ENCODE measurements around the gene ODF4. TPM values are rescaled to one million over a fixed set of nuclear protein-coding genes. Genes with fewer than 3 reads are reported as not detected.

ODF4 gene, protein sequence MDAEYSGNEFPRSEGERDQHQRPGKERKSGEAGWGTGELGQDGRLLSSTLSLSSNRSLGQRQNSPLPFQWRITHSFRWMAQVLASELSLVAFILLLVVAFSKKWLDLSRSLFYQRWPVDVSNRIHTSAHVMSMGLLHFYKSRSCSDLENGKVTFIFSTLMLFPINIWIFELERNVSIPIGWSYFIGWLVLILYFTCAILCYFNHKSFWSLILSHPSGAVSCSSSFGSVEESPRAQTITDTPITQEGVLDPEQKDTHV
- not detected for total RNA-seq

- Histone ChIP-seq H3K9me3 (no peaks in the 10 kb centered on the region), H3K4me1 (no peaks in the 10 kb centered on the region), H3K27me3 (no peaks in the 10 kb centered on the region), H3K4me3 (no peak within 1 kb of the TSS), H3K36me3 (no peaks in the 10 kb centered on the region), H3K27ac (no peak within 1 kb of the TSS)
- DNase-seq, result no peak
- TF ChIP-seq, protein P1, sequence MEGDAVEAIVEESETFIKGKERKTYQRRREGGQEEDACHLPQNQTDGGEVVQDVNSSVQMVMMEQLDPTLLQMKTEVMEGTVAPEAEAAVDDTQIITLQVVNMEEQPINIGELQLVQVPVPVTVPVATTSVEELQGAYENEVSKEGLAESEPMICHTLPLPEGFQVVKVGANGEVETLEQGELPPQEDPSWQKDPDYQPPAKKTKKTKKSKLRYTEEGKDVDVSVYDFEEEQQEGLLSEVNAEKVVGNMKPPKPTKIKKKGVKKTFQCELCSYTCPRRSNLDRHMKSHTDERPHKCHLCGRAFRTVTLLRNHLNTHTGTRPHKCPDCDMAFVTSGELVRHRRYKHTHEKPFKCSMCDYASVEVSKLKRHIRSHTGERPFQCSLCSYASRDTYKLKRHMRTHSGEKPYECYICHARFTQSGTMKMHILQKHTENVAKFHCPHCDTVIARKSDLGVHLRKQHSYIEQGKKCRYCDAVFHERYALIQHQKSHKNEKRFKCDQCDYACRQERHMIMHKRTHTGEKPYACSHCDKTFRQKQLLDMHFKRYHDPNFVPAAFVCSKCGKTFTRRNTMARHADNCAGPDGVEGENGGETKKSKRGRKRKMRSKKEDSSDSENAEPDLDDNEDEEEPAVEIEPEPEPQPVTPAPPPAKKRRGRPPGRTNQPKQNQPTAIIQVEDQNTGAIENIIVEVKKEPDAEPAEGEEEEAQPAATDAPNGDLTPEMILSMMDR (IDR thresholded peaks at IDR 0.05), result no peak
- no peak for TF ChIP-seq POLR2A (IDR thresholded peaks at IDR 0.05)
Observed at GRCh38 chr17:8339540-8339939, at the start of gene ODF4. Gene ODF4 (plus strand): TSS chr17:8339840. CDS start chr17:8340052, 212 bp downstream.

DNA sequence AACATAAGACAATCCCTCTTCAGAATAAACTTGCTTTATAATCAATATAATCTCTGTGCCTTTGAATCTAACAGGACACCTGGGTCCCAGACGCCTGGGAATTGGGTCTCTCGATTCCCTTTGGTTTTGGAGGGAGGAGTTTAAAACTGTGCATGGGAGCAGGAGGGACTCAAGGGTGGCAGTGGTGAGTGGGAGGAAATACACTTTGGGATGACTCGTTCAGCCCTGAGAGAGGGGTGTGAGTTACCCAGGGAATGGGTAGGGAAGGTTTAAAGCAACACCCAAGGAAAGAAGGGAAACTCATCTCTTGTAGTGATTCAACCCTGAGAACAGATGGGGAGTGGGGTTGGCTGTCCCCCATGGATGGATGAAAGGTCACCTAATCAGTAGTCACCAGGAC, 49.6 kb upstream of the ODF4 start:
- H3K27me3 ChIP-seq, result no peaks in the 10 kb centered on the region
- H3K27ac ChIP-seq, result no peak overlapping the region
- no peak for TF ChIP-seq POLR2A (IDR thresholded peaks at IDR 0.05)
- TF ChIP-seq, protein P1 (IDR thresholded peaks at IDR 0.05), result no peak
- peaks cover 0 to 34% (median 7%) of the 10 kb centered on the region in 4 donors for H3K4me1 ChIP-seq
- H3K4me3 ChIP-seq, result no peak overlapping the region
- no peaks in the 10 kb centered on the region for H3K9me3 ChIP-seq
- no peak for DNase-seq
- H3K36me3 ChIP-seq, result no peaks in the 10 kb centered on the region

DNA sequence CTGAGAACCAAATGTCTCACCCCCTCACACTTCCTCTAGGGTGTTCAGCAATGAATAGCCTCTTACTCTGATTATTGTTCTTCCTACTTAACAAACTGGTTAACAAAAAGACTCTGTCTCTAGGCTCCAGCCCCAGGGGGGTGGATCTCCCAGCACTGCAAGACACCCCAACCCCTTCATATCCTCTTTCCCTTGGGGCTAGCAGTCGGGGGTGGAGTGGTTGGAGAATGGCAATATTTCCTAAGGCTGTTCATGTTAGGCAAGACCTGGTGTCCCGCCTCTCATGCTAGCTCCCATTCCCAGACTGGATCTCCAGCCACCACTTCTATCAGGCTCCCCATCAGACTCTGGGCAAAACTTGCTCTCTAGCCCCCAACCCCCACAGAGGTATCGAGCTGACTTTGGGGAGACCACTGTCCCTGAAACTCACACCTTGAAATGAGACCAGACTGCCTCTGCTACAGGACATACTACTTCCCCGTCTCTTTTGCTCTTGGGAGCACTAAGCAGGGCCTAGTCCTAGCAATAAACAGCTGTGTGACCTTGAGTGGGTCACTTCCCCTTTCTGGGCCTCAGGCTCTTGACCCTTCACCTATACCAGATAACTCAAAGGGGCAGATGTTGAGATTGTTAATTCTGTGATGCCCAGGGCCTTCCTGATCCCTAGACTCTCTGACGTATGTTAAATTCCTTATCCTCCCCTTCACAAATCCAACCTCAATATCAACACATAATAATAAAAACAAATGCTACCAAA, 46.8 kb upstream of the ODF4 start:
- Histone ChIP-seq H3K27ac (no peak overlapping the region), H3K4me1 (peaks cover 0 to 23% (median 5%) of the 10 kb centered on the region in 4 donors), H3K9me3 (no peaks in the 10 kb centered on the region), H3K27me3 (no peaks in the 10 kb centered on the region), H3K36me3 (no peaks in the 10 kb centered on the region), H3K4me3 (no peak overlapping the region)
- no peak for DNase-seq
- TF ChIP-seq, protein P1 (IDR thresholded peaks at IDR 0.05), result no peak
- no peak for TF ChIP-seq POLR2A (IDR thresholded peaks at IDR 0.05)

GRCh38 chr17:8294361-8294760, 45.3 kb upstream of the ODF4 start:
- no peak for DNase-seq
- no peaks in the 10 kb centered on the region for H3K36me3 ChIP-seq
- H3K4me1 ChIP-seq, result peaks cover 0 to 16% (median 2%) of the 10 kb centered on the region in 4 donors
- H3K9me3 ChIP-seq, result no peaks in the 10 kb centered on the region
- peak overlapping the region in 2 of 4 donors; percentile 83 to 92 for H3K27ac ChIP-seq
- H3K4me3 ChIP-seq, result no peak overlapping the region
- TF ChIP-seq, protein P1 (IDR thresholded peaks at IDR 0.05), result no peak
- TF ChIP-seq POLR2A (IDR thresholded peaks at IDR 0.05), result no peak
- no peaks in the 10 kb centered on the region for H3K27me3 ChIP-seq

GRCh38 chr17:8294814-8295316, 44.8 kb upstream of the ODF4 start:
- H3K9me3 ChIP-seq, result no peaks in the 10 kb centered on the region
- peaks cover 0 to 11% (median 0%) of the 10 kb centered on the region in 4 donors for H3K4me1 ChIP-seq
- peak overlapping the region; percentile 83 to 95 (median 88) for H3K27ac ChIP-seq
- TF ChIP-seq, protein P1 (IDR thresholded peaks at IDR 0.05), result no peak
- TF ChIP-seq POLR2A (IDR thresholded peaks at IDR 0.05), result no peak
- H3K4me3 ChIP-seq, result peak overlapping the region; percentile 60 to 72 (median 66)
- no peak for DNase-seq
- H3K36me3 ChIP-seq, result no peaks in the 10 kb centered on the region
- no peaks in the 10 kb centered on the region for H3K27me3 ChIP-seq

All from Peyer's patch (tissue), 4 donors.